GM12891 (cell line): ENCODE data around the gene HK1.

Experiments used
- POLR2A ChIP-seq: IDR thresholded peaks from 2 replicates; pipeline ENCODE4 v1.6.1; 2011; ENCODE audit warnings: low read depth, low read length, control low read depth
- POLR2AphosphoS5 ChIP-seq: IDR thresholded peaks from 2 replicates; pipeline ENCODE4 v1.6.1; 2011; ENCODE audit warnings: low read depth, low read length, control low read depth
- SPI1 ChIP-seq: IDR thresholded peaks from 2 replicates; pipeline ENCODE4 v1.6.1; 2011; ENCODE audit warnings: low read depth, low read length, control low read depth
- TAF1 ChIP-seq: IDR thresholded peaks from 2 replicates; pipeline ENCODE4 v1.6.1; 2011; ENCODE audit warnings: low read depth, low read length, control low read depth

GRCh38 chr10:69425041-69425440 is 146.7 kb downstream of the HK1 start:
- TF ChIP-seq POLR2AphosphoS5 = no peak
- no peak for TF ChIP-seq POLR2A
- no peak for TF ChIP-seq SPI1
- TF ChIP-seq TAF1 = no peak
